GM18498 (cell line): ENCODE results near the gene GRP.

ENCODE experiments used
- ATAC-seq: cut with Tn5 transposase; IDR thresholded peaks from one replicate; pipeline ENCODE4 v1.9.1; 2021; ENCODE audit warnings: mild to moderate bottlenecking, moderate library complexity; ENCODE audit not compliant: unreplicated experiment

Gene GRP

GRCh38 chr18:59266886-59267502 lies 47.0 kb downstream of the GRP start:
- no peak for ATAC-seq

GRCh38 chr18:59267503-59268126 lies 47.7 kb downstream of the GRP start:
- ATAC-seq = no peak

- ATAC-seq = no peak
These were observed 48.3 kb downstream of the GRP start for GRCh38 chr18:59268127-59268720.

GRCh38 chr18:59268721-59269562 lies 49.0 kb downstream of the GRP start:
- peak; percentile 46 for ATAC-seq

GRCh38 chr18:59269563-59270119 lies 49.7 kb downstream of the GRP start:
- no peak for ATAC-seq

GRCh38 chr18:59270689-59271257 lies 50.8 kb downstream of the GRP start:
- no peak for ATAC-seq

GRCh38 chr18:59271606-59272220 lies 51.8 kb downstream of the GRP start:
- no peak for ATAC-seq

GRCh38 chr18:59272221-59272888 lies 52.4 kb downstream of the GRP start:
- no peak for ATAC-seq

- peak; percentile 40 for ATAC-seq
These were observed 53.2 kb downstream of the GRP start, which contains the start of gene RAX for GRCh38 chr18:59272891-59273758. Gene RAX, minus strand, starts transcription at chr18:59273454. Its CDS starts 248 bp downstream, at chr18:59273206.

GRCh38 chr18:59273759-59274532 lies 54.0 kb downstream of the GRP start:
- no peak for ATAC-seq

GRCh38 chr18:59274533-59274928 lies 54.6 kb downstream of the GRP start:
- ATAC-seq = no peak

GRCh38 chr18:59275406-59275949 lies 55.5 kb downstream of the GRP start:
- no peak for ATAC-seq

GRCh38 chr18:59276047-59276446 lies 56.1 kb downstream of the GRP start:
- no peak for ATAC-seq

- no peak for ATAC-seq
These were observed 58.8 kb downstream of the GRP start for GRCh38 chr18:59278793-59279192.

GRCh38 chr18:59279193-59279592 lies 59.2 kb downstream of the GRP start:
- no peak for ATAC-seq

GRCh38 chr18:59279722-59280121 lies 59.8 kb downstream of the GRP start:
- no peak for ATAC-seq
